Activated T-helper 17 cell treated with anti-CD3 and anti-CD28 coated beads, Interleukin-2, amount 50 U/mL, for 72 hours (primary cell): ENCODE results near the gene HGFAC. TPM values are rescaled to one million over a fixed set of nuclear protein-coding genes. Genes with fewer than 3 reads are reported as not detected.

Experiments
- ATAC-seq: fragments of 150-1000 bp; cut with Tn5 transposase; replicated peaks from 2 replicates; pipeline ENCODE4 v1.10.0; 2021; ENCODE audit warnings: mild to moderate bottlenecking, moderate library complexity
- H3K27ac Mint-ChIP-seq: one replicate; pipeline ENCODE4 v1.8.0; 2022; ENCODE audit warnings: mixed read lengths
- H3K27me3 Mint-ChIP-seq: one replicate; pipeline ENCODE4 v1.8.0; 2022; ENCODE audit warnings: mixed read lengths
- H3K36me3 Mint-ChIP-seq: one replicate; pipeline ENCODE4 v1.8.0; 2022; ENCODE audit warnings: low read depth, mild to moderate bottlenecking, mixed read lengths
- H3K4me1 Mint-ChIP-seq: one replicate; pipeline ENCODE4 v1.8.0; 2022; ENCODE audit warnings: mixed read lengths
- H3K4me3 Mint-ChIP-seq: one replicate; pipeline ENCODE4 v1.8.0; 2022; ENCODE audit warnings: mild to moderate bottlenecking, mixed read lengths
- H3K9me3 Mint-ChIP-seq: one replicate; pipeline ENCODE4 v1.8.0; 2022; ENCODE audit warnings: mixed read lengths
- total RNA-seq, 2 donors: library from RNA; stranded (reverse); gene quantifications; one replicate each; pipeline ENCODE4 v1.2.3, GENCODE V29; 2022

The HGFAC gene
- total RNA-seq, 2 donors from 2014 or later, result not detected

DNA sequence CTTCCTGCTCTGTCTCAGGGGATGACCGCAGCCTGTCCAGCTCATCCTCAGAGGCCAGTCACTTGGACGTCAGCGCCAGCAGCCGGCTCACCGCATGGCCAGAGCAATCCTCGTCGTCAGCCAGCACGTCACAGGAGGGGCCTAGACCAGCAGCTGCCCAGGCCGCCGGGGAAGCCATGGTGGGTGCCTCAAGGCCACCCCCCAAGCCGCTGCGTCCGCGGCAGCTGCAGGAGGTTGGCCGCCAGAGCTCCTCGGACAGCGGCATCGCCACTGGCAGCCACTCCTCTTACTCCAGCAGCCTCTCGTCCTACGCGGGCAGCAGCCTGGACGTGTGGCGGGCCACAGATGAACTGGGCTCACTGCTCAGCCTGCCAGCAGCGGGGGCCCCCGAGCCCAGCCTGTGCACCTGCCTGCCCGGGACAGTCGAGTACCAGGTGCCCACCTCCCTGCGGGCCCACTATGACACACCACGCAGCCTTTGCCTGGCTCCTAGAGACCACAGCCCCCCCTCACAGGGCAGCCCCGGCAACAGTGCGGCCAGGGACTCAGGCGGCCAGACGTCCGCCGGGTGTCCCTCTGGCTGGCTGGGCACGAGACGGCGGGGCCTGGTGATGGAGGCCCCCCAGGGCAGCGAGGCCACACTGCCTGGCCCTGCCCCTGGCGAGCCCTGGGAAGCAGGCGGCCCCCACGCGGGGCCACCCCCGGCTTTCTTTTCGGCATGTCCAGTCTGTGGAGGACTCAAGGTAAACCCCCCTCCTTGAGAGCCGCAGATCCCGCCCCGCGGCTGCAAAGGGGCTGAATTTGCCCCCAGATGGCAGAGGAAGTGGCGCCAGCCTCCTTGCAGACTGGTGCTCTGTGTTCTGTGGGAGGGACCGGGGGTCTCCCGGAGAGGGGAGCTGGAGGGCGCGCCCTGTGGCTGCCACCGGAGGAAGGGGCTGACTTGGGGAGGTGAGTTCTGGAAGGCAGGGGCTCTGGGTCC lies 51.3 kb downstream of the HGFAC start:
- Mint-ChIP-seq H3K4me1 (no peaks in the 10 kb centered on the region), H3K4me3 (no peak overlapping the region), H3K27me3 (peaks cover 5% of the 10 kb centered on the region), H3K36me3 (no peaks in the 10 kb centered on the region), H3K9me3 (no peaks in the 10 kb centered on the region), H3K27ac (no peak overlapping the region)
- no peak for ATAC-seq

GRCh38 chr4:3493720-3494461 lies 52.1 kb downstream of the HGFAC start:
- Mint-ChIP-seq H3K36me3 (no peaks in the 10 kb centered on the region), H3K9me3 (no peaks in the 10 kb centered on the region), H3K4me3 (no peak overlapping the region), H3K4me1 (no peaks in the 10 kb centered on the region), H3K27ac (no peak overlapping the region), H3K27me3 (peaks cover 5% of the 10 kb centered on the region)
- ATAC-seq, result no peak

GRCh38 chr4:3494462-3494871 lies 52.7 kb downstream of the HGFAC start:
- no peak for ATAC-seq
- H3K36me3 Mint-ChIP-seq, result no peaks in the 10 kb centered on the region
- peaks cover 5% of the 10 kb centered on the region for H3K27me3 Mint-ChIP-seq
- H3K4me1 Mint-ChIP-seq, result no peaks in the 10 kb centered on the region
- H3K4me3 Mint-ChIP-seq, result no peak overlapping the region
- H3K27ac Mint-ChIP-seq, result no peak overlapping the region
- H3K9me3 Mint-ChIP-seq, result no peaks in the 10 kb centered on the region

- Mint-ChIP-seq H3K27ac (no peak overlapping the region), H3K36me3 (no peaks in the 10 kb centered on the region), H3K27me3 (peaks cover 5% of the 10 kb centered on the region), H3K4me3 (no peak overlapping the region), H3K9me3 (no peaks in the 10 kb centered on the region), H3K4me1 (no peaks in the 10 kb centered on the region)
- no peak for ATAC-seq
Measured at GRCh38 chr4:3495204-3495975, 53.6 kb downstream of the HGFAC start.

- no peaks in the 10 kb centered on the region for H3K9me3 Mint-ChIP-seq
- H3K27ac Mint-ChIP-seq, result no peak overlapping the region
- no peaks in the 10 kb centered on the region for H3K36me3 Mint-ChIP-seq
- peaks cover 5% of the 10 kb centered on the region for H3K27me3 Mint-ChIP-seq
- no peak for ATAC-seq
- no peak overlapping the region for H3K4me3 Mint-ChIP-seq
- no peaks in the 10 kb centered on the region for H3K4me1 Mint-ChIP-seq
Measured at GRCh38 chr4:3496021-3496420, 54.3 kb downstream of the HGFAC start.

DNA sequence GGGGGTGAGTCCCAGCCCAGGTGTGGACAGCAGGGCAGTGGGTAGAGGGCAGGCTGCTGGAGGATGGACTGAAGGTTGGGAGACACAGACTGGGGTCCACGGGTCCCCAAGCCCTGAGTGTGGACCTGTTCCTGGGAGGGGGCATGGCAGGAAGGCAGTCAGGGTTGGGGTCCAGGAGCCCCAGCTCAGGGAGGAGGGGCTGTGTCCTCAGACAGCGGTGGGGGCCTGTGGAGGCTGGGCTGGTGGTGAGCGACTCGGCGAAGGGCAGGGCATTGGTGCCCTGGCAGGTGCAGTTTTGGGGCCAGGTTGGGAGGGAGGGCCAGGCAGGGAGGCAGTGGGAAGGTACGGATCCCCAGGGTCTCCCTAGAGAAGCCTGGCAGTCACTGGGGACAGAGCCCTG lies 55.3 kb downstream of the HGFAC start:
- Mint-ChIP-seq H3K9me3 (no peaks in the 10 kb centered on the region), H3K27ac (no peak overlapping the region), H3K4me1 (no peaks in the 10 kb centered on the region), H3K36me3 (no peaks in the 10 kb centered on the region), H3K4me3 (no peak overlapping the region), H3K27me3 (no peaks in the 10 kb centered on the region)
- no peak for ATAC-seq

DNA sequence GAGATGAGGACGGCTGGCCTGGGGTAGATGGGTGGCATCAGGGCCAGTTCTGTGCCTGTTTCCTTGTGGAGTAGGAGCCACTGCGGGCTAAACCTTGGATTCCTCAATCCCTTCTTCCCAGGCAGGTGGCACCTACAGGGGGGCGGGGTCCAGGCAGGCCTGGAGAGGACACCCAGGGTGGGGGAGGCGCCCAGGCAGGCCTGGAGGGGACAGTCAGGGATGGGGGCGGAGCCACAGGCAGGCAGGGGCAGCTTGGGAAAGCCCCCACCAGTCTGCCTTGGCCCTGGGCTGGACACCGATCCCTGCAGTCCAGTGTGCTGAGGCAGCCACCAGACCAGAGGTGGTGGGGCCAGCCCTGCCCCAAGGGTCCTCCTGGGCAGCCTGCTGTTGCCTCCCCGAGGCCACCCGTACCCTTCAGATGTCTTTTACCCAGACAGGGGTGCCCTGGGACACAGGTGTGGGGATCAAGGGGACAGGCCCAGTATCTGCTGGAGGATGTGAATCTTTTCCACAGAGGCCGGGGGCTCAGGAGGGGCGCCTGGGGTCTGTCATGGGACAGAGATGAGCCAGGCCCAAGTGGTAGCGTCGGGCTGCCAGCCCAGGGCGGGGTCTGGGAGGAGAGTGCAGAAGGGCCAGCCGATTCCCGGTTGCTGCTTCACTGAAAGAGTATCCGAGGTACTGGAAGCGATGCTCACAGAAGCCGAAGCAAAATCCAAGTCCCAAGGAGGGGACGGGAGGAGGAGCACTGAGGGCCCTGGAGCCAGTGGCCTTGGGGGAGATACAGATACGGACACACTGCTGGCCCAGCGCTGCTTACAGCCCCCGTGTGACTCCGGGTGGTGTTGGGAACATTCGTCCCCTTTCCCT lies 56.0 kb downstream of the HGFAC start:
- no peaks in the 10 kb centered on the region for H3K4me1 Mint-ChIP-seq
- ATAC-seq, result no peak

DNA sequence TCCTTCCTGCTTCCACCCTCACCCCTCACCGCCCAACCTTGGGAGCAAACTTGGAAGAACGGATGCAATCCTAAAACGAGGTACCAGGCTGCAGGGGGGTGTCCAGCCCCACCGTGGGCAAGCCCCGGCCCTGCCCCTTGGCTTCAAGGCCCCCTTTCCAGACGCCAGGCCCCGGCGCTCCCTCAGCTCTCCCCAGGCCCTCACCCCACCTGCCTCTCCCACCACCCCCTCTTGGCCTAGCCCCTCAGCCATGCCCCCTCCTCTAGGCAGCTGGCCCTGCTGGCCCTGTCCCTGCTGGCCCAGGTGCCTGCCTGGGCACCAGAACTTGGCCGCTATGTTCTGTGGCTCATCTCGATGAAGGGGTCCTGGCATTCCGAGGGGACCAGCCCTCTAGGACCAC lies 56.6 kb downstream of the HGFAC start:
- H3K27me3 Mint-ChIP-seq, result no peaks in the 10 kb centered on the region
- H3K9me3 Mint-ChIP-seq, result no peaks in the 10 kb centered on the region
- H3K27ac Mint-ChIP-seq, result no peak overlapping the region
- peaks cover 3% of the 10 kb centered on the region for H3K4me1 Mint-ChIP-seq
- ATAC-seq, result no peak
- H3K4me3 Mint-ChIP-seq, result no peak overlapping the region
- peaks cover 4% of the 10 kb centered on the region for H3K36me3 Mint-ChIP-seq

More for the DNA sequence above, 56.0 kb downstream of the HGFAC start:
- Mint-ChIP-seq H3K27me3 (no peaks in the 10 kb centered on the region), H3K4me3 (no peak overlapping the region), H3K36me3 (no peaks in the 10 kb centered on the region), H3K27ac (no peak overlapping the region), H3K9me3 (no peaks in the 10 kb centered on the region)

Other genes starting within 250 kb of the HGFAC start
- gene MSANTD1, start 192.8 kb upstream of the HGFAC start, total RNA-seq, result 1 to 10 TPM; 1.1 to 1.2 TPM
- gene RGS12, start 148.9 kb upstream of the HGFAC start, total RNA-seq, result 10 to 100 TPM in 1 of 2 donors, 1 to 10 TPM in 1; 9.2 to 10.6 TPM
- not detected for gene DOK7, start 21.3 kb downstream of the HGFAC start, total RNA-seq
- 10 to 100 TPM; 46.9 to 67.5 TPM for gene LRPAP1, start 90.5 kb downstream of the HGFAC start, total RNA-seq